ENCODE results near the gene DOCK8.

The DOCK8 gene

DNA sequence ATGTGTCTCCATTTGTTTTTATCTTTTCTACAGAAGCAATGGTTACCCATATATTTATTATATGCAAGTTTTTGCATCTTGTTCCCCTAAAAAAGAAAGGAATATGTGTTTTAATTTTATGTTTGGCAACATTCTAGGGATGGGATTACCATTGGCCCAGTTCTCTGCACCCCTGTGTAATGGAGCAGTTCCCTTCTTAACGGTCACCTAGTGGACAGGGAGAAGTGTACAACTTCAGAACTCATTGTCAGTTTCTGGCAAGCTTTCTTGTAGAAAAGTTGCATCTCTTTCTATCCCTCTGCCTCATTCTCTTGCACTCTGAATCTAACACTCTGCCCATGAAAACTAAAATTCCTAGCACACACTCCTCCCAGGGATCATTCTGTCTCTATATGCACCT is 78.2 kb downstream of the DOCK8 start:
- Mint-ChIP-seq H3K27ac (no peak overlapping the region), H3K9me3 (no peaks in the 10 kb centered on the region), H3K4me3 (no peak overlapping the region), H3K36me3 (ENCODE audit: low read depth) (no peaks in the 10 kb centered on the region), H3K27me3 (ENCODE audit: low read depth) (peaks cover 4% of the 10 kb centered on the region), H3K4me1 (no peaks in the 10 kb centered on the region)
- TF ChIP-seq, protein P1, sequence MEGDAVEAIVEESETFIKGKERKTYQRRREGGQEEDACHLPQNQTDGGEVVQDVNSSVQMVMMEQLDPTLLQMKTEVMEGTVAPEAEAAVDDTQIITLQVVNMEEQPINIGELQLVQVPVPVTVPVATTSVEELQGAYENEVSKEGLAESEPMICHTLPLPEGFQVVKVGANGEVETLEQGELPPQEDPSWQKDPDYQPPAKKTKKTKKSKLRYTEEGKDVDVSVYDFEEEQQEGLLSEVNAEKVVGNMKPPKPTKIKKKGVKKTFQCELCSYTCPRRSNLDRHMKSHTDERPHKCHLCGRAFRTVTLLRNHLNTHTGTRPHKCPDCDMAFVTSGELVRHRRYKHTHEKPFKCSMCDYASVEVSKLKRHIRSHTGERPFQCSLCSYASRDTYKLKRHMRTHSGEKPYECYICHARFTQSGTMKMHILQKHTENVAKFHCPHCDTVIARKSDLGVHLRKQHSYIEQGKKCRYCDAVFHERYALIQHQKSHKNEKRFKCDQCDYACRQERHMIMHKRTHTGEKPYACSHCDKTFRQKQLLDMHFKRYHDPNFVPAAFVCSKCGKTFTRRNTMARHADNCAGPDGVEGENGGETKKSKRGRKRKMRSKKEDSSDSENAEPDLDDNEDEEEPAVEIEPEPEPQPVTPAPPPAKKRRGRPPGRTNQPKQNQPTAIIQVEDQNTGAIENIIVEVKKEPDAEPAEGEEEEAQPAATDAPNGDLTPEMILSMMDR (IDR thresholded peaks at IDR 0.05; ENCODE audit: unreplicated experiment in 3 of 3) = no peak

DNA sequence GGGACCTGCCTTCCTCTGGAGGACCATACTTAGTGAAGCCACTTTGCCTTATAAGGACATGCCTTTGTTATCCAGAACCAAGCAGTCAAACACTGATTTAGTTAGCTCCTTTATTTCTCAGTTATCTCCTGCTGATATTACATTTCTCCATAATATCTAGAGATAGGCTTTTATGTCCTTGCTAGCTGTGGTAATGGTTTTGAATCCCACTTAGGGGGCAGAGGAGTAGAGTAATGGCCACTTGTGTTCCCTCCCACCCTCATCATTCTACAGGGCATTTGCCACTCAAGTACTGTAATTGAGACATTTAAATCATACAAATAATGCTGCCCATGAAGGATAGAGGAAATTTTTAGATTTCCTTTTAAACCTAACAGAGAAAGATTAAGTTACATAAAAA is 80.9 kb downstream of the DOCK8 start:
- H3K9me3 Mint-ChIP-seq = no peaks in the 10 kb centered on the region
- H3K27ac Mint-ChIP-seq = no peak overlapping the region
- H3K4me1 Mint-ChIP-seq = no peaks in the 10 kb centered on the region
- TF ChIP-seq, protein P1 (IDR thresholded peaks at IDR 0.05; ENCODE audit: unreplicated experiment in 3 of 3) = no peak
- peaks cover 1% of the 10 kb centered on the region for H3K27me3 Mint-ChIP-seq (ENCODE audit: low read depth)
- no peaks in the 10 kb centered on the region for H3K36me3 Mint-ChIP-seq (ENCODE audit: low read depth)
- H3K4me3 Mint-ChIP-seq = no peak overlapping the region

DNA sequence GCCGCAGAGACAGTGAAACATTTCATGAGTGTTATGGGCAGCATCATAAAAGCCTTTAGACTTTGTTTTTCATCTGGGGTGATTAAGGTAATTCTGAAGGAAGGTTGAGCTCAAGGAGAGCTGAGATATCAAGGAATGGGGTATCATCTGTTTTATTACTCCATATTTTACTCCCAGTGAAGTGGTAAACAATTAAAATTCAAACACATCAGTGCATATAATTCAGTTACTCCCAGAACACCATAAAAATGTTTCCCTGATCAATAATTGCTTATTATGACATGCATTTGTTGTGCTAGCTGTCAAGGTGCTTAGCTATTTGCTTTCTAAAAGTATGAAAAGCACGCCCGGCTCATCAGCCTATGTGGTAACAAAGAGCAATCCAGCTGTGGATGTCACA is 81.7 kb downstream of the DOCK8 start:
- no peak overlapping the region for H3K4me3 Mint-ChIP-seq
- TF ChIP-seq, protein P1 (IDR thresholded peaks at IDR 0.05; ENCODE audit: unreplicated experiment in 3 of 3) = no peak
- no peaks in the 10 kb centered on the region for H3K4me1 Mint-ChIP-seq
- H3K27ac Mint-ChIP-seq = no peak overlapping the region
- no peaks in the 10 kb centered on the region for H3K27me3 Mint-ChIP-seq (ENCODE audit: low read depth)
- no peaks in the 10 kb centered on the region for H3K36me3 Mint-ChIP-seq (ENCODE audit: low read depth)
- H3K9me3 Mint-ChIP-seq = no peaks in the 10 kb centered on the region

- no peaks in the 10 kb centered on the region for H3K27me3 Mint-ChIP-seq (ENCODE audit: low read depth)
- no peaks in the 10 kb centered on the region for H3K9me3 Mint-ChIP-seq
- H3K36me3 Mint-ChIP-seq (ENCODE audit: low read depth) = no peaks in the 10 kb centered on the region
- TF ChIP-seq, protein P1 (IDR thresholded peaks at IDR 0.05; ENCODE audit: unreplicated experiment in 3 of 3) = no peak
- no peak overlapping the region for H3K27ac Mint-ChIP-seq
- no peaks in the 10 kb centered on the region for H3K4me1 Mint-ChIP-seq
- H3K4me3 Mint-ChIP-seq = no peak overlapping the region
Measured at GRCh38 chr9:297104-297972, 82.7 kb downstream of the DOCK8 start.

DNA sequence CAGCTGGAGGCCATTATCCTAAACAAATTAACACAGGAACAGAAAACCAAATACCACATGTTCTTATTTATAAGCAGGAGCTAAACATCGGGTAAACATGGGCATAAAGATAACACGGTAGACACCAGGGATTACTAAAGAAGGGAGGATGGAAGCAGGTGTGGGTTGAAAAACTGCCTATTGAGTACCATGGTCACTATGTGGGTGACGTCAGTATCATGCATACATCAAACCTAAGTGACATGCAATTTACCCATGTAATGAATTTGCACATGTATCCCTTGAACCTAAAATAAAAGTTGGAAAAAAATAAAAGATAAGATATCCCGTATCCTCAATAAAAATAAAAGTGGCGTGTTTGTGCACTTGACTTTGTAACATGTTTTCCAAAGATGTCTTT is 88.8 kb downstream of the DOCK8 start:
- Mint-ChIP-seq H3K27me3 (ENCODE audit: low read depth) (no peaks in the 10 kb centered on the region), H3K27ac (no peak overlapping the region), H3K4me1 (no peaks in the 10 kb centered on the region), H3K9me3 (peaks cover 2% of the 10 kb centered on the region), H3K36me3 (ENCODE audit: low read depth) (no peaks in the 10 kb centered on the region), H3K4me3 (no peak overlapping the region)
- TF ChIP-seq, protein P1 (IDR thresholded peaks at IDR 0.05; ENCODE audit: unreplicated experiment in 3 of 3) = no peak

- no peak overlapping the region for H3K4me3 Mint-ChIP-seq
- H3K27ac Mint-ChIP-seq = peak overlapping the region in 1 of 3 experiments; percentile 5
- peaks cover 2% of the 10 kb centered on the region for H3K9me3 Mint-ChIP-seq
- no peaks in the 10 kb centered on the region for H3K27me3 Mint-ChIP-seq (ENCODE audit: low read depth)
- TF ChIP-seq, protein P1 (IDR thresholded peaks at IDR 0.05; ENCODE audit: unreplicated experiment in 3 of 3) = no peak
- H3K36me3 Mint-ChIP-seq (ENCODE audit: low read depth) = no peaks in the 10 kb centered on the region
- H3K4me1 Mint-ChIP-seq = no peaks in the 10 kb centered on the region
Measured at GRCh38 chr9:304106-304505, 89.4 kb downstream of the DOCK8 start.
